GM12872 (cell line): ENCODE results near the gene LAMB4.

ENCODE experiments used
- CTCF ChIP-seq: IDR thresholded peaks from 3 replicates; pipeline ENCODE4 v1.5.1; 2011; ENCODE audit warnings: low read depth, mild to moderate bottlenecking, low read length, moderate library complexity; ENCODE audit not compliant: insufficient read depth

LAMB4 gene

GRCh38 chr7:108142675-108143259 is 12.6 kb upstream of the LAMB4 start:
- no peak for TF ChIP-seq CTCF

GRCh38 chr7:108142180-108142579 is 12.0 kb upstream of the LAMB4 start:
- TF ChIP-seq CTCF = no peak

GRCh38 chr7:108140671-108141070 is 10.5 kb upstream of the LAMB4 start:
- no peak for TF ChIP-seq CTCF

- no peak for TF ChIP-seq CTCF
Measured at GRCh38 chr7:108138911-108139310, 8.8 kb upstream of the LAMB4 start.

- no peak for TF ChIP-seq CTCF
Measured at GRCh38 chr7:108137993-108138392, 7.8 kb upstream of the LAMB4 start.

GRCh38 chr7:108137040-108137439 is 6.9 kb upstream of the LAMB4 start:
- no peak for TF ChIP-seq CTCF

- no peak for TF ChIP-seq CTCF
Measured at GRCh38 chr7:108136191-108136688, 6.1 kb upstream of the LAMB4 start.
